Fibroblast of skin of back (primary cell): ENCODE results near the gene PMS2.
"Not testable (repeated sequence)": the region's sequence is repeated elsewhere in the genome, so short reads cannot be mapped to it uniquely, and the experiment has no call there.

Experiments
- DNase-seq: peaks from one replicate; pipeline ENCODE4 v3.0.0-alpha.2; 2013

The PMS2 gene

GRCh38 chr7:6012355-6013104 lies 3.7 kb upstream of the PMS2 start:
- no peak for DNase-seq

- no peak for DNase-seq
Observed at GRCh38 chr7:6011541-6011940, 2.7 kb upstream of the PMS2 start.

- DNase-seq = not testable (repeated sequence)
Observed at GRCh38 chr7:6010370-6010769, 1.5 kb upstream of the PMS2 start.

- not testable (repeated sequence) for DNase-seq
Observed at GRCh38 chr7:6007835-6008590, 836 bp downstream of the PMS2 start.

- DNase-seq = no peak
Observed at GRCh38 chr7:6007386-6007785, 1.5 kb downstream of the PMS2 start.

- peak; percentile 77 for DNase-seq
Observed at GRCh38 chr7:5997210-5997808, 11.5 kb downstream of the PMS2 start.

- not testable (repeated sequence) for DNase-seq
Observed at GRCh38 chr7:5987061-5987460, 21.8 kb downstream of the PMS2 start.

- DNase-seq = not testable (repeated sequence)
Observed at GRCh38 chr7:5979680-5980314, 29.1 kb downstream of the PMS2 start.

- not testable (repeated sequence) for DNase-seq
Observed at GRCh38 chr7:5973580-5973979, 35.3 kb downstream of the PMS2 start.

- not testable (repeated sequence) for DNase-seq
Observed at GRCh38 chr7:5970347-5970911, 38.4 kb downstream of the PMS2 start, which contains the start of gene RSPH10B. RSPH10B (minus strand) TSS chr7:5970689; CDS start chr7:5967116, 3,573 bp downstream.

GRCh38 chr7:5963810-5964209 lies 45.0 kb downstream of the PMS2 start:
- not testable (repeated sequence) for DNase-seq

GRCh38 chr7:5963205-5963604 lies 45.6 kb downstream of the PMS2 start:
- not testable (repeated sequence) for DNase-seq

- not testable (repeated sequence) for DNase-seq
Observed at GRCh38 chr7:5934945-5935450, 73.9 kb downstream of the PMS2 start.

GRCh38 chr7:5931905-5932644 lies 76.8 kb downstream of the PMS2 start:
- peak; percentile 4 for DNase-seq

GRCh38 chr7:5931250-5931649 lies 77.6 kb downstream of the PMS2 start:
- not testable (repeated sequence) for DNase-seq

- not testable (repeated sequence) for DNase-seq
Observed at GRCh38 chr7:5930290-5930689, 78.6 kb downstream of the PMS2 start.

- not testable (repeated sequence) for DNase-seq
Observed at GRCh38 chr7:5926263-5926870, 82.5 kb downstream of the PMS2 start.

- not testable (repeated sequence) for DNase-seq
Observed at GRCh38 chr7:5924630-5925029, 84.2 kb downstream of the PMS2 start.

GRCh38 chr7:5924180-5924579 lies 84.7 kb downstream of the PMS2 start:
- DNase-seq = not testable (repeated sequence)
